ENCODE results near the gene SLC30A3.

GRCh38 chr2:27305516-27305915 lies 42.7 kb upstream of the SLC30A3 start:
- TF ChIP-seq POLR2AphosphoS5 (IDR thresholded peaks at IDR 0.05; ENCODE audit: low read depth, low read length) (no peak), POLR2A (IDR thresholded peaks at IDR 0.05; ENCODE audit: low read depth, low read length) (no peak), TAF1 (IDR thresholded peaks at IDR 0.05; ENCODE audit: borderline replicate concordance, low read depth, low read length) (no peak)

Measured in GM12892 (cell line).